Measurements from ENCODE around the gene ITGB3. TPM values are rescaled to one million over a fixed set of nuclear protein-coding genes. Genes with fewer than 3 reads are reported as not detected.

ITGB3 gene
- total RNA-seq, 1 donor from 2014 or later, result 4.1 TPM

DNA sequence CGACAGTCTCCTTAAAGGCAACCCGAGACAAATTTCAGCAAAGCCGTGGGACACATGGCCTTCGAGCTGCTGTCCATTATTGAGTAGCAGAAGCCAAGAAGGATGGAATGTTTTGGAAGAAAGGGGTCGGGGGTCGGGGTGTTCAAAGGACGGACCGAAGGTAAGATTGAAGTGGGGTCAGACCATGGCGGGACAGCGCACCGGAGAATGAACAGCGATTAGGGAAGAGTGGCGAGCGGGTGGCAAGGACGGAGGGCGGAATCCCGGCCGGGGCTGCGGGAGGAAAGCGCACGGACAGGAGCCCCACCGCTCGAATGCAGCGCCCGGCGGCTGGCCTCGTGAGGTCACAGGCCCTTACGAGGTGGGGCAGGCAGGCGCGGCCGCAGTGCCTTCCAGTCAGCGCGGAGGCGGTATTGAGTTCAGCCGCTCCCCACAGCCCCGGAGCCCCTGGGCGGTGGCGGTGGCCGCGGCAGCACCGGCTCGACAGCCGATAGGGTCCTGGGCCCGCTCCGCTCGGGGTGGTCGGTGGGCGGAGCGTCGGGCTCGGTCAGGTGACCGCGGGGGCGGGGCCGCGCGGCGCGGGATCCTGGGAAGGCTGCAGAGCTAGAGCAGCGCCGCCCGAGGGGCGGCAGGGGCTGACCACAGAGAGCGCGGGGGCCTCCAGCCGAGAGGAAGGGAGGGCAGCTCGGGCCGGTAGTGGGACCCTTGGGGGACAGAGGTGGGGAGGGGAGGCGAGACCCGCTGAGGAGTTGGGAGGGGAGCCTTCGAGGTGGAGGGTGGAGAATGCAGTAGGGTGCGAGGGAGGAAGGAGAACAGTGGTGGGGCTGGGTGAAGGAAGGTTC is 70.0 kb downstream of the ITGB3 start, which contains the start of gene EFCAB13:
TSS of gene EFCAB13 (plus strand) at position 574 of the 842 bp plus-strand sequence. CDS start 4,399 bp downstream, outside the sequence.
- ATAC-seq (ENCODE audit: low read depth) (peak; percentile 85), DNase-seq (peak; percentile 85)
- TF ChIP-seq, protein P1, sequence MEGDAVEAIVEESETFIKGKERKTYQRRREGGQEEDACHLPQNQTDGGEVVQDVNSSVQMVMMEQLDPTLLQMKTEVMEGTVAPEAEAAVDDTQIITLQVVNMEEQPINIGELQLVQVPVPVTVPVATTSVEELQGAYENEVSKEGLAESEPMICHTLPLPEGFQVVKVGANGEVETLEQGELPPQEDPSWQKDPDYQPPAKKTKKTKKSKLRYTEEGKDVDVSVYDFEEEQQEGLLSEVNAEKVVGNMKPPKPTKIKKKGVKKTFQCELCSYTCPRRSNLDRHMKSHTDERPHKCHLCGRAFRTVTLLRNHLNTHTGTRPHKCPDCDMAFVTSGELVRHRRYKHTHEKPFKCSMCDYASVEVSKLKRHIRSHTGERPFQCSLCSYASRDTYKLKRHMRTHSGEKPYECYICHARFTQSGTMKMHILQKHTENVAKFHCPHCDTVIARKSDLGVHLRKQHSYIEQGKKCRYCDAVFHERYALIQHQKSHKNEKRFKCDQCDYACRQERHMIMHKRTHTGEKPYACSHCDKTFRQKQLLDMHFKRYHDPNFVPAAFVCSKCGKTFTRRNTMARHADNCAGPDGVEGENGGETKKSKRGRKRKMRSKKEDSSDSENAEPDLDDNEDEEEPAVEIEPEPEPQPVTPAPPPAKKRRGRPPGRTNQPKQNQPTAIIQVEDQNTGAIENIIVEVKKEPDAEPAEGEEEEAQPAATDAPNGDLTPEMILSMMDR (IDR thresholded peaks at IDR 0.05), result no peak
- Mint-ChIP-seq H3K4me1 (peaks cover 24% of the 10 kb centered on the region), H3K9me3 (no peaks in the 10 kb centered on the region), H3K27ac (peak within 1 kb of the TSS; percentile 99), H3K4me3 (peak within 1 kb of the TSS; percentile 98), H3K27me3 (no peaks in the 10 kb centered on the region), H3K36me3 (ENCODE audit: low read depth) (peaks cover 14% of the 10 kb centered on the region)
- intact Hi-C loops (cut with micrococcal nuclease), result loop anchor here (1.0 to 10.0 kb wide), 10 partner anchors 37 to 326 kb away; partner anchors contain the start of genes CDC27, ITGB3, KPNB1 and NPEPPS
- ChIA-PET CTCF (interaction anchor here (1.0 to 2.3 kb wide), 5 partner anchors 8 to 291 kb away, joined by 3 to 7 read pairs (median 5); no protein-coding TSS in a partner anchor), POLR2A (interaction anchor here (0.5 to 2.8 kb wide), 30 partner anchors 8 to 1271 kb away, joined by 3 to 27 read pairs (median 4); partner anchors contain the start of genes CDC27, ITGB3, KANSL1 and KPNB1)

DNA sequence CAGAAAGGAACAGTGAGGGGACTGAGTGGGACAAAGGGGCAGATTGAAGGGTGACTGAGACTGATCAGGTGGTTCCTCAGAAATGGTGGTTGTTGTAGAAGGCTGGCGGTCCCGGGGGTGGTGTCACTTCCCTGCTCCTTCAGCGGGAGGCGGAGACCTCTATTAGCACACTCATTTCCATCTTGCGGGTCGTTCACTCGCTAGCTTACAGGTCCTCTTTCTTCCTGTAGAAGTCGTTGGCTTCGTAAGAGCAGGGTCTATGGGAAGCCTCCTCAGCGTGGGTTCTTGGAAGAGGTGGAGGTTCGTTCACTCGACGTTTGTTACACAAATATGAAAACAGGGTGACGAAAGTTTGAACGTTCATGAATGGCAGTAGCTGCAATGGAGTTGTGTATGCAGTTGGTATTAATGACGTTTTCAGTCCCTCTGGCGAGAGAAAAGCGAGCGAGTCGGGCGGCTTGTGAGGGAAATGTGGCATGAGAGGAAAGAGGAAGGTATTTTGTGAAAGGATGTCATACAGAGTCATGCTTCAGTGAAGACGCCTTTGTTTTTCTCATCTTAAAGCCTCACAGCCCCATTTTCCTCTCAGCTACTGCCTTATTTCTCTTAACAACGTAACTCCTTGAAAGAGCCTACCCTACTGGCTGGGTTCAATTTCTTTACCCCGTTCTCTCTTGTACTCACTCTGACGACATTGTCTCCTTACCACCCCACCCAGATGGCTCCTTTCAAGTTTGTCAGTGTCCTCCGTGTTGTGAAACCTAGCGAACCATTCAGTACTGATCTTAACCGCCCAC is 70.8 kb downstream of the ITGB3 start:
- CTCF ChIA-PET, result interaction anchor here (1.4 to 2.0 kb wide), 3 partner anchors 9 to 290 kb away, joined by 5 to 7 read pairs (median 5); no protein-coding TSS in a partner anchor
- intact Hi-C loops (cut with micrococcal nuclease), result loop anchor here (1.0 to 10.0 kb wide), 5 partner anchors 38 to 325 kb away; partner anchors contain the start of genes KPNB1 and NPEPPS

GRCh38 chr17:47325176-47325575 is 71.5 kb downstream of the ITGB3 start:
- H3K4me3 Mint-ChIP-seq, result peak overlapping the region; percentile 98
- peaks cover 24% of the 10 kb centered on the region for H3K36me3 Mint-ChIP-seq (ENCODE audit: low read depth)
- H3K27ac Mint-ChIP-seq, result peak overlapping the region; percentile 99
- TF ChIP-seq, protein P1 (IDR thresholded peaks at IDR 0.05), result no peak
- no peaks in the 10 kb centered on the region for H3K9me3 Mint-ChIP-seq
- ATAC-seq (ENCODE audit: low read depth) (no peak), DNase-seq (no peak)
- H3K27me3 Mint-ChIP-seq, result no peaks in the 10 kb centered on the region
- intact Hi-C loops (cut with micrococcal nuclease), result loop anchor here (10.0 kb wide), 2 partner anchors 260 to 320 kb away; no protein-coding TSS in a partner anchor
- CTCF ChIA-PET, result interaction anchor here (1.4 kb wide), 1 partner anchor 94 kb away, joined by 7 read pairs; no protein-coding TSS in a partner anchor
- POLR2A ChIA-PET, result interaction anchor here (0.6 to 2.8 kb wide), 20 partner anchors 10 to 1132 kb away, joined by 3 to 27 read pairs (median 6); partner anchors contain the start of genes CDC27, KANSL1 and KPNB1
- peaks cover 24% of the 10 kb centered on the region for H3K4me1 Mint-ChIP-seq

More for the DNA sequence above, 70.8 kb downstream of the ITGB3 start:
- Mint-ChIP-seq H3K27ac (peak overlapping the region; percentile 99), H3K4me1 (peaks cover 24% of the 10 kb centered on the region), H3K27me3 (no peaks in the 10 kb centered on the region), H3K36me3 (ENCODE audit: low read depth) (peaks cover 19% of the 10 kb centered on the region), H3K4me3 (peak overlapping the region; percentile 98), H3K9me3 (no peaks in the 10 kb centered on the region)
- POLR2A ChIA-PET, result interaction anchor here (0.6 to 2.8 kb wide), 38 partner anchors 9 to 1131 kb away, joined by 3 to 27 read pairs (median 4); partner anchors contain the start of genes CDC27, ITGB3, KANSL1 and KPNB1
- peak; percentile 54 for ATAC-seq (ENCODE audit: low read depth)
- TF ChIP-seq, protein P1 (IDR thresholded peaks at IDR 0.05), result no peak
- DNase-seq, result peak; percentile 59

GRCh38 chr17:47330548-47330947 is 76.9 kb downstream of the ITGB3 start:
- no peaks in the 10 kb centered on the region for H3K9me3 Mint-ChIP-seq
- ChIA-PET POLR2A (no interaction called here), CTCF (no interaction called here)
- H3K4me3 Mint-ChIP-seq, result no peak overlapping the region
- H3K27ac Mint-ChIP-seq, result no peak overlapping the region
- peaks cover 58% of the 10 kb centered on the region for H3K36me3 Mint-ChIP-seq (ENCODE audit: low read depth)
- TF ChIP-seq, protein P1 (IDR thresholded peaks at IDR 0.05), result no peak
- no peaks in the 10 kb centered on the region for H3K27me3 Mint-ChIP-seq
- intact Hi-C loops (cut with micrococcal nuclease), result no loop called here
- DNase-seq, result no peak
- H3K4me1 Mint-ChIP-seq, result peaks cover 3% of the 10 kb centered on the region
- ATAC-seq (ENCODE audit: low read depth), result no peak

All from activated B cell treated with CpG ODN at 0.5 μM for 24 hours (primary cell).